HG02588 (cell line): ENCODE data around the gene GRIK3.

Experiments
- ATAC-seq: cut with Tn5 transposase; IDR thresholded peaks from one replicate; pipeline ENCODE4 v1.9.1; 2021; ENCODE audit warnings: mild to moderate bottlenecking, moderate library complexity; ENCODE audit not compliant: unreplicated experiment

The GRIK3 gene

DNA sequence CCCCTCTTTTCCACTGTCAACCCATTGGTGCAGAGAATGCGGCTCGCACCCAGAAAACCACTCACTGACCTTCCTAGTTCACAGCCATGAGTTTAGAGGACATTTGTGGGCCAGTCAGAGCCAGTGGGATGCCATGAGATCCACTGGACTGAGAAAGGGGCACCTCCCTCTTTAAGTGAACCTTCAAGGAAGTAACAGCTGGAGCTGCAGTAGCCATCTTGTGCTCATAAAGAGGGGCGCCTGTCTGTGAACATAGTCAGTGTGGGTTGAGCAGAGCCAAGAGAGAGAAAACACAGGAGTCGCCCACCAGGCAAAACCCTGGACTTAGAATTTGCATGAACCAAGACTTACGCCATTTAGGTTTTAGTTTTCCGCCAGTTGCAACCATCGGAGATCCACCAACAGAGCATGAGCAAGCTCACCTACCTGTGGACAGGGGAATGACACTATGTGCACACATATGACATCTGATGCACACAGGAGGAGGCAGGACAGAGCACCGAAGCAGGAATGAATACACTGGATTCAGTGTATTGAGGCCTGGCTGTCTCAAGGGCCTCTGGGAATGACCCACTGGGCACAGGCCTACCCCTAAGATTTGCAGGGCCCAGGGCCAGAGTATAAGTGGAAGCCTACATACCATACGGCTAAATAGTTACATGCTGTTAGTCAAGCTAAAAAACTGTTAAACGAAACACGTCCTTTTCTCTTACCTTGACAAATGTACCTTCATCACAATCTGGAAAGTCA, 151.6 kb downstream of the GRIK3 start:
- no peak for ATAC-seq

DNA sequence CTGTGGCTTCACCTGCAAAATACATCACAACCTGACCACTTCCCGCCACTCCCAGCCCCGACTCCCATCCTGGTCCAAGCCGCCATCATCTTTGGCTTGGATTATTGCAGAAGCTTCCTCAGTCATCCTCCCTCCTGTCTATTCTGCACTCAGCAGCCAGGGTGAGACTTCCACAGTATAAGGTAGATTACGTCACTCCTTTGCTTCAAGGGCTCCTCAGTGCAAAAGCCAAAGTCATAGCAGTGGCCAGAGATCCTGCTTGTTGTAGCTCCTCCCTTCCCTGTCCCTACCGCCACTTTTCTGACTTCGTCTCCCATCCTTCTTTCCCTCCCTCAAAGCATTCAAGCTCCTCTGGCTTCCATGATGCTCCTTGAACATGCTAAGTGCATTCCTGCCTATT, 152.8 kb downstream of the GRIK3 start:
- no peak for ATAC-seq

GRCh38 chr1:36881068-36881405, 153.3 kb downstream of the GRIK3 start:
- no peak for ATAC-seq

- ATAC-seq = no peak
Measured at GRCh38 chr1:36880155-36881067, 153.9 kb downstream of the GRIK3 start.

DNA sequence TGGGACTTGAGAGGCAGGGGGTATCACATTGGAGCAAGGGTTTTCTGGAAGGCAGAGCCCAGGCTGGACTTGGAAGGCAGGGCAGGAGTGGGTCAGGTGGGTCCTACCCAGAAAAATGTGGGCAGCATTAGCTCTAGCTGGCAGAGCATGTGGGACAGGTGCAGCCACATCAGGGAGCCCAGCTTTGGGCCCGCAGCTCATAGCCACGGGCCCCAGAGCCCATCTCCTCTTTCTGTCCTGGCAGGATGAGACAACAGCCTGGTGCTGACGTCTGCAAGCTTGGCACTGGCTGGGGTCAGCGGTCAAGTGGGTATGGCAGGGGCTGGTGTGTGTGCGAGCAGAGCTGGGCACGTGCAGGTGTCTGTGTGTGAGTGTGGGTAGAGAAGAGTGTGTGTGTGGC, 154.7 kb downstream of the GRIK3 start:
- ATAC-seq = no peak

DNA sequence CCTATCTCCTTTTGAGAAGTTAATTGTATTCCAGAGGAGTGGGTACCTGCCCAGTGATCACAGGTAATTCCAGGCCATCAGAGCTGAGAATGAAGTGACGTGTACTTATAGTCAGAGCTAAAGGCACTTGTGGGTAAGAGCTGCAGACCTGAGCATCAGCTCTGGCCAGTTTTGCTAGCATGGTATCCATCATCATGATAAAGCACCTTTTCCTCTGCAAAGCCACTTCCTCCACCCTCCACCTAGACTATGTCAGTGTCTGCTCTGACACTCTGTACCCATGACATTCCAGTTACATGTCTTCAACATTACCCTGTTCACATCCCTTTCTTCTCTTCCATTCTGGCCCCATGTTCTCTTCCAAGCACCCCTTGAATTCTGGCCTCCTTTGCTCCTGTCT, 157.3 kb downstream of the GRIK3 start:
- no peak for ATAC-seq

DNA sequence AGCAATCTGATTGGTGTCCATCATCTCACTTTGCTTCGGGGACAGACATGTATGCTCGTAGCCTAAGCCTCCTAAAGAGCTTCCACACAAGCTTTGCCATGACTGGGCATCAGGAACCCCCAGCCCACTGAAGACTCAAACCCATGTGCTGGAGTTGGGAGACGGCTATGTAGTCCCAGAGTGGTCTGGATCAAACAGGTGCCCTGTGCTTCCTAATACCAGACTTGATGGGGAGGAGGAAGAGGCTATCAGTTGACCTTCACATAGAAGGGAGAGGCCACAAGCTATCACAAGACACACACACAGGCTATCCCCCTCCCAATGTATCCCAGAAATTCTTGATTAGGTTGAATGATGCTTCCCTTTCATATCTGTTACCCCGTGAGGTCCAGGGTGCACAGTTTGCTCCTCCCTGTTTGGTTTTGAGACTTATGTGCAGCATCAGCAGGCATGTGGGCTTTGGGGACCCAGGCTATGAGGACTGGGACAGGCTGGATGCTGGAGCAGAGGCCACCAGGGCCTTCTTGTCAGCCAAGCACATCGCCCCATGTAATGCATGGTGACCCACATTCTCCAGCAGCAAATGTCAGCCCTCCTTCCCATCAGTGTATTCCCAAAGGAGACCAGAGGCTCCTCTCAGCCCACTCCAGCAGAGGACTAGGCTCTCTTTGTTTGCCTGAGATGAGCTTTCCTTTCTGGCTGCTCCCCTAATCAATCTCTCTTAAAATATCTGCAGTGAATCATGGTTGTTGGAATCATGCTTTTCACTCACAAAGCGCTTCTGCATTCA, 159.8 kb downstream of the GRIK3 start:
- ATAC-seq = no peak

GRCh38 chr1:36872858-36873257, 161.5 kb downstream of the GRIK3 start:
- ATAC-seq = no peak

- ATAC-seq = no peak
Measured at GRCh38 chr1:36872126-36872754, 162.1 kb downstream of the GRIK3 start.

GRCh38 chr1:36871146-36871971, 163.0 kb downstream of the GRIK3 start:
- ATAC-seq = no peak

DNA sequence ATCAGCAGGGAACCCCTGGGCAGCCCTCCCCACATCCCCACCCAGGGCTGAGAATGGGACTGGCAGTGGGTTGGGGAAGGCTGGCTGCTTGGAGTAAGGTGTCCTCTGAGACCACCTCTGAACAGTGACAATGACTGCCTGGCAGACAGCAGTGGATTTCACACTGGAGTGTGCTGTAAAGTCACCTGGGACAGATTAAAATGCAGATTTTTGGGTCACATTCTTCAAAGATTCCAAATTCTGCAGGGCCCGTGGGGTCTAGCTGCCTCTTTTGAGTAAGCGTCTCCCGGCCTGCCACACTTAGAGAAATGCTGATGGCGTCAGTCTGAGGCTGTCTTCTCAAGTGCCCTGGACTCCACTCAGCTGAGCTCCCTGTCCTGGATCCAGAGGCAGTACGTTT, 164.5 kb downstream of the GRIK3 start:
- no peak for ATAC-seq

DNA sequence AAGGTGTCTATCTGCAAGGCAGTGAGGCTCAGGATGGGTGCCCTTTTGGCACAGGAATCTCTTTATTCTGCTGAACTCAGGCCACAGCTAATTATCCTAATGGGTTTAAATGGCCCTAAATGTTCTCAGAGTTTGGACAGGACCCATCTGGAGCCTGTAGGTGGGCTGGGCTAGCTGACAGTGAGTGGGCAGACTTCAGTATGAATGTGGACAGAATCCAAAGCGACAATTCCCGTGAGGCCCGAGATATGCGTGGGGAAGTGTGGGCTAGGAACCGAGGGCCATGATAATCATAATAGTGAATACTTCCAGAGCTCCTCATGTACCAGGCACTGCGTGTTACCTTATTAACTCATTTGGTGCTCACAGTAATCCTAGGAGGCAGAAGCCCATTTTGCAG, 165.3 kb downstream of the GRIK3 start:
- ATAC-seq = no peak

- ATAC-seq = no peak
Measured at GRCh38 chr1:36867575-36867974, 166.7 kb downstream of the GRIK3 start.

- no peak for ATAC-seq
Measured at GRCh38 chr1:36866169-36866814, 168.0 kb downstream of the GRIK3 start.

DNA sequence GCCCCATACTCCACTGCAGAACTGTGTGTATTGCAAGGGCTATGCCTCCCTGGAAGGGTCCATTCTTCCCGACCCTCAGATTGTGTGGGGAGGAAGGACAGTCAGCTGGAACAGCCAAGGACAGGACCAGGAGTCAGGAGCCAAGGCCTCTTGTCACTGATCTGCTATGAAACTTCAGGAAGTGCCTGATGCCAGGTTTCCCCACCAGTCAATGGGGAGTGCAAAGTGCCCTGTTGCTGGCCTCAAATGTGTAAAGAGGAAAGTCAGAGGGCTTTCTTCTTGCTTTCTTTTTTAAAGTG, 168.8 kb downstream of the GRIK3 start:
- ATAC-seq = no peak

- no peak for ATAC-seq
Measured at GRCh38 chr1:36864823-36865601, 169.3 kb downstream of the GRIK3 start.

- ATAC-seq = no peak
Measured at GRCh38 chr1:36864182-36864822, 170.0 kb downstream of the GRIK3 start.

DNA sequence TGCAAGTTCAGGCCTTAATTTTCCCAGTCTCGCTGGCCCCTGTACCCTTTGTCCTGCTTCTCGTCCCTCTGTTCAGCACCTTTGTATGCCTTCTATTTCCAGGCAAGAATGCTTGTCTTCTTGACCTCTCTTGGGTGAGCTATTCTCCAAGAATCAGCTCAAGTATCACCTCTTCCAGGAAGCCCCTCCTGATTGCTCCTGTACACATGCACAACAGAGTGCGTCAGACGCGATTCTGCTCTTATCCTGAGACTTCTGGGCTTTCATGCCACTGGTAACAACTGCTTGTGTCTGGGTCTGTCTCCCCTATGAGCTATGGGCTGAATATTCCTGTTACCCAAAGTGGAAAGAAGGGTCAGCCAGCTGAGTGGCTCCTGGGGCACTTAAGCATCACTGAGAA, 170.8 kb downstream of the GRIK3 start:
- ATAC-seq = no peak

DNA sequence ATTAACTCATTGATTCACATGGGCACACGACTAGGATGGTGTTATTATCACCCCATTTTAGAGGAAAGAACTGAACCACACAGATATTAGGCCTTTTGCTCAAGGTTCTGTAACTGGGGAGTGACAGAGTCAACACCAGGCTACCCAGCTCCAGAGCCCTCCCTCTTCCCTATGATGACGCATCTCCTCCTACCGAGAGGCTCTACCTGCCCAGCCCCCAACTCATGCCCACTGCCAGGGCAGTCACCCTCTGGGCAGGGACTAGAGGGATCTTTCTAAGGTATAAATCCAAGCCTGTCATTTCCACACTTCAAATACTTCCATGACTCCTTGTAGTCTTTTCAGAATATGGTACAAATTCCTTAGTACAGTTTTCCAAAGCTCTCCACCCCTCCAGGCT, 171.3 kb downstream of the GRIK3 start:
- no peak for ATAC-seq
